Ramos (cell line): ENCODE data around the gene GLS.
"Not testable (repeated sequence)": the region's sequence is repeated elsewhere in the genome, so short reads cannot be mapped to it uniquely, and the experiment has no call there.

Experiments
- in situ Hi-C: fragments of 300-500 bp; cut with MboI; formaldehyde crosslinking; loops from one replicate; pipeline ENCODE4 v1.14.3; 2022; ENCODE audit warnings: low sequenced_read_pairs; ENCODE audit not compliant: unreplicated experiment

GLS gene

GRCh38 chr2:190981733-190982132 is 101.1 kb downstream of the GLS start:
- in situ Hi-C loops: no loop called here

- in situ Hi-C loops: no loop called here
Measured at GRCh38 chr2:190982262-190983034, 101.8 kb downstream of the GLS start.

DNA sequence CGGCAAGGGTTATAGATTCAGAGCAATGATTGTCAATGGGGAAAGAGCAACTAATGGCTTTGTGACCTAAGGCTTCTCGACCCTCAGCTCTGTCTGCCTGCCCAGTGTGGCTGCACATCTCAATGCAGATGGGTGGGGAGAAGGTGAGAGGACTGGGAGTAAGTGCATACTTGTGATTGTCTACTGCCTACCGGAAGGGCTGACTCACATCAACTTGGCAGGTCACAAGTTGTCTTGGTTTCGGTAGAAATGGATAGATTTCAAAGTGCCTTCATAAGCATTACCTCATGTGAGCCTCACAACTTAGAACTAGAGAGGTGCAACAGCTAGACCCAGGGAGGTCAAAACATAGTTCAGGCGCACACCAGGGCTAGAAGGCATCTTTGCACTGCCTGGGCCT is 104.0 kb downstream of the GLS start:
- in situ Hi-C loops: no loop called here

DNA sequence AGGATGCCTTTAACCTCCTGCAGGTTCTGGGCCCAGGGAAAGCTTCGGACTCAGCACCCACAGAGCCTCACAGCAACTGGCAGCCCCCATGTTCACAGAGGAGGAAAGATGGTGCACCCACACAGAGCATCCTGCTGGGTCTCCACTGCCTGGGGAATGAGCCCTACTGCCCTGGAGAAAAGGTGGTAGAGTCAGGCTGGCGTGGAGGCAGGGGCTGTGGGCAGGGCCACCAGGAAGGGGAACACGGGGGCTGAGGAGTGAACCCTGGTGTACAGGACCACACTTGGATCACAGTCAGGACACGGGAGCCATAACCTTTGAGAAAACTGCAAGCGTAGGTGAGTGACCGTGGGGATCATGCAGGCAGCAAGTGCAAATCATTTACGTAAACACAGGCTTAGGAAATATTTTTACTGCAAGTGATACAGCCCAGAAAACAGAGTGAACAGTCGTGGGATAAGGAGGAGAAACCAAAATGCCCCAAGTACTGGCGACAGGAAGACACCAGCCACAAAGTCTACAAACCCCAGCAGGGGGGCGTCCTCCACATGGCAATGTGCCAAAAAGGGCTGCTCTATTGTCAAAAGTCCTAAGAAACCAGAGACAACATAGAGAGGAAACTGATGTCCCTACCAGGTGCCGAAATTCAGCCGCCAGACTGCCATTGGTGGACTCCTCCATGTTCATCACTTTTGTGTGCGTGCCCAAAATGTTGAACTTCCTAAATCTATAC is 105.8 kb downstream of the GLS start:
- in situ Hi-C loops: no loop called here

DNA sequence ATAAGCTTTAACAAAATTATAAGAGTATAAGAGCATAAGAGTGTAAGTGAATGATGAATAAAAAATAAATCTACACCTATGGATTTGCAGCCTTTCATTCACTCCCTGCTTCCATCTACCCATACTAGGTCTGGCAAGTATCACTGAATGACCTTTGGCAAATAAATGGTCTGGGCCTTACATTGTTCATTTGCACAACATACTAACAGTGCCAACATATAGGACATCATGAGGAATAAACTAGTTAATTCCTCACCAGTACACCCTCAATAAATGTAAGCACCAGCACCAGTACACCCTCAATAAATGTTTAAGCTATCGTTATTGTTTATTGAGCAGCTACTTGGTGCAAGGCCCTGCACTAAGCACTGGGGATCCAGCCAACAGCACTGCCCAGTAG is 106.5 kb downstream of the GLS start:
- in situ Hi-C loops: no loop called here

- in situ Hi-C loops: no loop called here
Measured at GRCh38 chr2:190987938-190988337, 107.3 kb downstream of the GLS start.

- in situ Hi-C loops: no loop called here
Measured at GRCh38 chr2:190988910-190989309, 108.3 kb downstream of the GLS start.

GRCh38 chr2:190990132-190990531 is 109.5 kb downstream of the GLS start:
- in situ Hi-C loops: no loop called here

DNA sequence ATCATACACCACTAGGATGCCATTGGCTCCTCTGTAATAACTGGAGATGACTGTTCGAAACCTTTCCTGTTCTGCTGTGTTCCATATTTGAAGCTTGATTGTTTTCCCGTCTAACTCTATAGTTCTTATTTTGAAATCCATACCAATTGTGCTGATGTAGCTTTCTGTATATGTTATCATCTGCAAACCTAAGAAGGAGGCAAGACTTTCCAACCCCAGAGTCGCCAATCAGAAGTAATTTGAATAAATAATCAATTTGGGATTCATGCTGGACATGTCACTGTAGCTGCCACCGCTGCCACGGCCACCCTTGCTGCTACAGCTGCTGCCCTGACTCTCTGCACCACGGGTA is 112.6 kb downstream of the GLS start:
- in situ Hi-C loops: no loop called here

DNA sequence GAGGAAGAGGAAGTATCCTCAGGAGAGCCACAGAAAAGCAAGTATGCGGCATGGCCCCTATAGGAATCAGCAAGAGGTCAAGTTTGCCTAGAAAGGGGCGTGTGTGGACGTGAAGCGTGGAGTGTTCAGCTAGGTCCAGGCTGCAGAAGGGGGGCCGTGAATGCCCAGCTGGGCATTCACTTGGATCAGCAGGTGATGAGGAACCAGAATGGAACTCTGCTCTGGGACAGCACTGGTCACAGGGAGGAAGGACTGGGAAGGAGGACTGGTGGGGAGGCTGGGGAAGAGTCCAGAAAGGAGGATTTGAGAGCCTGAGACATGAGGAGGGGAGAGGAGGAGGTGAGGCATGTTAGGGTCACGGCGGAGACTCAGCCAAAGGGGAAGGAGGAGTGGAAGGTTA is 113.5 kb downstream of the GLS start:
- in situ Hi-C loops: no loop called here

- in situ Hi-C loops: not testable (repeated sequence)
Measured at GRCh38 chr2:190995315-190995714, 114.7 kb downstream of the GLS start.

DNA sequence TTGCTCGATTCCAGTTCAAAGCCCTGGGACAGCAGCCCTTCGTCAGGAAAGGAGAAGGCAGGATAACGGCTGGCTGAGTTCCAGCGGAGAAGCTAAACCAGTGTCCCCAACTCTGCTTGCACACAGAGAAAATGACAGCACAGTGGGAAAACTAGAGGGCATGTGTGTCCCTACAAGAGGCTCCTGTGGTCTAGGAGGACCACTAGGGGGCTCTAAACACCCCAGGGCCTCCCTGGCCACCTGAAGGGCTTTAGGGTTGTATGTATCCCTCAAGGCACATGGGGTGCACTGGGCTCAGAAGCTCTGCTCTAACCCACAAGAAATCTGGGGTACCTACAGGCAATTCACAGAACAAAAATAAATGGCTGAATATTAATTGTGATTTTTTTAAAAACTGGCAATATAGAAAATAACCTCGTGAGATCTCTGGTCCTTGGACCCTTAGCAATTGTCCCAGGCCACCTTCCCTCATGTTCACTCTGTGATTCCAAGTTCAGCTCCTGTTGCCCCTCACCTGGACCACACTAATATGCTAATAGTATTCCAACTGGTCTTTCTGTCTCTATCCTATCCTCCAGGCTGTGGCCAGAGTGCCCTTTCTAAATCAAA is 115.8 kb downstream of the GLS start:
- in situ Hi-C loops: no loop called here

DNA sequence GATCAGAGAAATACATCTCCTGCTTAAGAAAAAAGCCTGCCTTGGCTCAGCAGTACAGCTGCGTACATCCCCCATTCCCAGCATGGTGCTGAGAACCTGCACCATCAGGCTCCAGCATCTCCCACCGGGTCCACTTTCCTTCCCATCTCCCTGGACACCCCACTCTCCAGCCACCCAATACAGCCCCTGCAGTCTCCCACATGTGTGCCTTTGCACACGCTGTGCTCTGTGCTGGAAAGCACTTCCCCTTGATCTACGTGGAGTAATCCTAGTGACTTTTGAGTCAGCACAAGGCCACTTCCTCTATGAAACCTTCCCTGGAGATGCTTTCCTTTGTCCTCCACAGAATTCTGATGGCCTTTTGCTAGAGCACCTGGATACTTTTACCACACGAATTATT is 116.3 kb downstream of the GLS start:
- in situ Hi-C loops: no loop called here

DNA sequence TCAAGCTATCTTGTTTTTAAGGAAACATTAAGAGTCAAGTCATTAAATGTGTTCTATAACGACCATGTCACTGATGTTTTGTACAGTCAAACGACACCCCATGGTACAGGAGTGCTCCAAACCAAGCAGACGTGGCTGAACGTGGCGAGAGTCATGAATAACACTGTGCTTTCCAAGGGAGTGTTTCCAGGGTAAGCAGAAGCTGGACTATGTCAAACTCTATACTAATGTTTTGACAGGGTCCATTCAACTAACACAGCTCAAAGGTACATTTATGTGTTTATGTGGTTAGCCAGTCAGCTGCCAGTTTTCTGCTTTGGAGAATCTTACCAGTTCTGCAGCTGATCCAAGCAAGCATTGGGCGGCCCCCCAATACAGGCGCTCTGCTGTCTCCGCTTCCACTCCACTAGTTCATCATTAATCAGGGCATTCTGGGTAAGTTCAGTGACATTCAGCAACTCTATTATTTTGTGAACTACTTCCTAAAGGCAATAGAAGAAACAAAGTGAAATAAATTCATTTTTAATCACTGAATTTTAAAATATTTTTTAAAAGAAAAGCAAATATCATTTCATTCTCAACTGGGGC is 117.0 kb downstream of the GLS start:
- in situ Hi-C loops: no loop called here

GRCh38 chr2:190999058-190999457 is 118.4 kb downstream of the GLS start:
- in situ Hi-C loops: no loop called here

DNA sequence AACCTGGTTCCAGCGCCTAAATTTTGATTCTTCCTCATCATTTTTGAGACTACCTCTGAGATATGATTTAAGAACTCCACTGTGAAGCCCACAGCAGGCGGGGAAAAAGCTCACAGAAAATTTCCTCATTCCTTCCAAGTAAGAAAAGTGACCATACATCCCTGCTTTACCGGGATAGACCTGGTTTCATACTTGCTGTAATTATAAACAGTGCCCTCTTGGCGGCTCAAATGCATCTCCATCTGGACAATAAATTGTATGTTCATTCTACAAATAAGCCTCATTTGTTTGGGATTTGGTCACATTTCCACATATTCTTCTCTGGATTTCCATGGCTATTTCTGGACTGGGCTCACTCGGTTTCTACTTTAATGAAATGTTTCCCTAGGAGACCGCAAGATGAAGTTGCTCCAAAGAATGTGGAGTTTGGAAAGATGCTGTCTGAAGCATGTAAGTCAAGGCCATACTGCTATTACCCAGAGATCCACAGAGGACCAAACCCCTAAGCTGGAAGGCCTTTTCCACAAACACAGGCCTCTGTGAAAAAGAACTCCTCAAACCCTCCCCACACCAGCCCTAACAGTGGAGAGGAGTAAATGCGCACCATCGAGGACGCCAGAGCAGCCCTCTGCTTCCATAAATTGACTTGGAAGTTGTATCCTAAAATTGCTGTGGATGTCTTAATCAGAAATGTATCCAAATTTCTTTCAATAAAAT is 119.5 kb downstream of the GLS start:
- in situ Hi-C loops: no loop called here

GRCh38 chr2:191001032-191001431 is 120.4 kb downstream of the GLS start:
- in situ Hi-C loops: no loop called here

- in situ Hi-C loops: no loop called here
Measured at GRCh38 chr2:191001624-191002023, 121.0 kb downstream of the GLS start.

DNA sequence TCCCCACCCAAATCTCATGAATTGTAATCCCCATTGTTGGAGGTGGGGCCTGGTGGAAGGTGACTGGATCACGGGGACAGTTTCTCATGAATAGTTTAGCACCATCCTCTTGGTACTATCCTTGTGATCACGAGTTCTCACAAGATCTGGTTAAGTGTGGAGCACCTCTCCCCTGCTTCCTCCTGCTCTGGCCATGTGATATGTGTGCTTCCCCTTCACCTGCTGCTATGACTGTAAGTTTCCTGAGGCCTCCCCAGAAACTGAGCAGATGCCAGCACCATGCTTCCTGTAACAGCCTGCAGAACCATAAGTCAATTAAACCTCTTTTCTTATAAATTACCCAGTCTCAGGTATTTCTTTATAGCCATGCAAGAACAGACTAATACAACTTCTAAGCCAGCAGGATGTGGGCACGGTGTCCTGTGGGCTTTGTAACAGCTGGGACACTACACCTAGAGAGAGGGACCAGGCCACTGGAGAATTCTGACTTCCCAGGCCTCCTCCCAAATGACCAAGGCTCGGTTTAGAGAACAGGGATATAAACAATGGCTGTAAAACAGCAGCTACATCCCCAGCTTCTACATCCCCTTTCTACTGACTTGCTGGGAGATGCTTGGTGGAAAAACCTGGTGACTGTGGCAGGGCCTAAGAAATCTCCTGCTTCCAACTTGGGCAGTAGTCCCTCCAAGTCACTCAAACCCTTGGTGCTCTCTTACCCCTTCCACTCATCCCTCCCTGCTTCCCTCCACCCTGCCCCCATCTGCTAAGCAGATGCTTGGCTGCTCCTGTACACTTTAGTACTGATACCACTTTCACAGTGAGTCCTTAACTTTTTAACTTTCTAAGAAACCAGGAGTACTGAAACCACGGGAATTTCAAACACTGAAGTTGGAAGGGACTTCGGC is 123.0 kb downstream of the GLS start:
- in situ Hi-C loops: no loop called here

- in situ Hi-C loops: no loop called here
Measured at GRCh38 chr2:191006297-191006696, 125.7 kb downstream of the GLS start.
